Measurements from ENCODE around the gene MEGF11. TPM values are rescaled to one million over a fixed set of nuclear protein-coding genes. Genes with fewer than 3 reads are reported as not detected.

Gene MEGF11
- total RNA-seq, 1 experiment from 2014 or later, result not detected

DNA sequence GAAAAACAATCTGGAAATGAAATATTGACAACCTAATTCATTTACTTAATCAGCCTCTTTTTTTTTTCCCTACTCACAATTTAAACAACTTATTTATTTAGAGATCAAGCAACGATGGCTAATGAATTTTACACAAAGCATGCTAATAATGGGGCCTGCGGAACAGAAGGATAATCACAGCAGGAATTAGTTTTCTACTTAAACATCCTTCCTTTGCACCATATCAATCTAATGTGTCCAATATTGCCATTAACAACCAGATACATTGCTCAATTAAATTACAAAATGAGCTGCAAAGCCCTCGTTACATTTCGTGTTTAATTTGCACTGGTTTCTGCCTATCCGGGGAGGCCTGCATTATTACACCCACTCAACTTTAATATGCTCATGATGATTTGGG, 285.0 kb downstream of the MEGF11 start:
- ChIA-PET CTCF (no interaction called here), POLR2A (ENCODE audit: unreplicated experiment) (no interaction called here)
- Histone ChIP-seq H3K4me3 (ENCODE audit: low read length) (no peak overlapping the region), H3F3A (ENCODE audit: low read length, unreplicated experiment) (no peaks in the 10 kb centered on the region), H3K79me2 (ENCODE audit: low read length) (no peaks in the 10 kb centered on the region), H3K27ac (ENCODE audit: low read length) (no peak overlapping the region), H3K9me2 (replicated peaks; ENCODE audit: low read length) (no peaks in the 10 kb centered on the region), H3K27me3 (ENCODE audit: low read length) (peaks cover 33% of the 10 kb centered on the region), H3K4me1 (ENCODE audit: insufficient read depth, low read length) (no peaks in the 10 kb centered on the region), H3K36me3 (ENCODE audit: low read depth, low read length) (no peaks in the 10 kb centered on the region), H3K4me2 (ENCODE audit: low read length) (no peak overlapping the region), H3K9ac (ENCODE audit: low read length) (no peak overlapping the region), H2AFZ (ENCODE audit: low read length) (no peak overlapping the region), H3K9me3 (ENCODE audit: low read length) (no peaks in the 10 kb centered on the region), H4K20me1 (ENCODE audit: low read length) (no peaks in the 10 kb centered on the region)
- no TSS peak for BruUV-seq (replicated peaks)
- intact Hi-C loops (cut with micrococcal nuclease), result no loop called here
- no peak for ATAC-seq
- no peak for DNase-seq
- no peak for TF ChIP-seq EZH2 (IDR thresholded peaks at IDR 0.05; ENCODE audit: low read length, unreplicated experiment)
- no peak for TF ChIP-seq CTCF (conservative IDR thresholded peaks at IDR 0.05; ENCODE audit: low read depth, low read length)
- TF ChIP-seq EZH2phosphoT487 (IDR thresholded peaks at IDR 0.05; ENCODE audit: borderline replicate concordance, low read length), result no peak

DNA sequence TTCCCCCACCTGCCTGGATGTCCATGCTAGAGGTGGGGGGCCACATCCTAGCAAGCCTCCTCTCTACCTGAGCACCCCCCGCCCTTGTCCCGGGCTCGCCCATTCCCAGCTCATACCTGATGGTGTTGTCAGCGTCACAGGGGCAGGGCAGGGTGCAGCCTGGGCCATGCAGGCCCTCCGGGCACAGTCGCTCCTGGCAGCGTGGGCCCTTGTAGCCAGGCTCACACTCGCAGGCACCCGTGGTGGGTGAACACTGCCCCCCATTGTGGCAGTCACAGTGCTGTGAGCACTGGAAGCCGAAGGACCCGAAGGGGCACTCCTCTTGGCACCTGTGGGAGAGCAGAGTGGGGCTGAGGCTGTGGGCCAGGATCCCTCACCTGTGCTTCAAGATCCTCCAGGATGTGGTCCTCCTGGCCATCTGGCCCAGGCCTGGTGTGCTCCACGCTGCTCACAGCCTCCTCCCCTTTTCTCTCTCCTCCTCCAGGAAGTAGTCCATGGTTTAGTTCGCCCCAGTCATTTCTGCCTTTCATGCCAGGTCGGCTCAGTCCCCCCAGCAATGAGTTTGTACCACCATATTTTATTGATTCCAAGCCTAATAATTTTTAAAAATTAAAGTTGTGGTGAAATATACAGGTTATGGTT, 288.6 kb downstream of the MEGF11 start:
- CTCF ChIA-PET, result no interaction called here
- Histone ChIP-seq H3K4me2 (ENCODE audit: low read length) (no peak overlapping the region), H3K9me3 (ENCODE audit: low read length) (no peaks in the 10 kb centered on the region), H3K9me2 (replicated peaks; ENCODE audit: low read length) (no peaks in the 10 kb centered on the region), H4K20me1 (ENCODE audit: low read length) (no peaks in the 10 kb centered on the region), H3K27me3 (ENCODE audit: low read length) (peaks cover 29% of the 10 kb centered on the region), H3K4me3 (ENCODE audit: low read length) (no peak overlapping the region), H2AFZ (ENCODE audit: low read length) (no peak overlapping the region), H3K27ac (ENCODE audit: low read length) (no peak overlapping the region), H3F3A (ENCODE audit: low read length, unreplicated experiment) (no peaks in the 10 kb centered on the region), H3K79me2 (ENCODE audit: low read length) (no peaks in the 10 kb centered on the region), H3K4me1 (ENCODE audit: insufficient read depth, low read length) (no peaks in the 10 kb centered on the region), H3K9ac (ENCODE audit: low read length) (no peak overlapping the region), H3K36me3 (ENCODE audit: low read depth, low read length) (no peaks in the 10 kb centered on the region)
- POLR2A ChIA-PET (ENCODE audit: unreplicated experiment), result no interaction called here
- BruUV-seq (replicated peaks), result no TSS peak
- ATAC-seq (no peak), DNase-seq (no peak)
- TF ChIP-seq CTCF (conservative IDR thresholded peaks at IDR 0.05; ENCODE audit: low read depth, low read length) (no peak), EZH2 (IDR thresholded peaks at IDR 0.05; ENCODE audit: low read length, unreplicated experiment) (no peak), EZH2phosphoT487 (IDR thresholded peaks at IDR 0.05; ENCODE audit: borderline replicate concordance, low read length) (no peak)
- intact Hi-C loops (cut with micrococcal nuclease), result no loop called here

DNA sequence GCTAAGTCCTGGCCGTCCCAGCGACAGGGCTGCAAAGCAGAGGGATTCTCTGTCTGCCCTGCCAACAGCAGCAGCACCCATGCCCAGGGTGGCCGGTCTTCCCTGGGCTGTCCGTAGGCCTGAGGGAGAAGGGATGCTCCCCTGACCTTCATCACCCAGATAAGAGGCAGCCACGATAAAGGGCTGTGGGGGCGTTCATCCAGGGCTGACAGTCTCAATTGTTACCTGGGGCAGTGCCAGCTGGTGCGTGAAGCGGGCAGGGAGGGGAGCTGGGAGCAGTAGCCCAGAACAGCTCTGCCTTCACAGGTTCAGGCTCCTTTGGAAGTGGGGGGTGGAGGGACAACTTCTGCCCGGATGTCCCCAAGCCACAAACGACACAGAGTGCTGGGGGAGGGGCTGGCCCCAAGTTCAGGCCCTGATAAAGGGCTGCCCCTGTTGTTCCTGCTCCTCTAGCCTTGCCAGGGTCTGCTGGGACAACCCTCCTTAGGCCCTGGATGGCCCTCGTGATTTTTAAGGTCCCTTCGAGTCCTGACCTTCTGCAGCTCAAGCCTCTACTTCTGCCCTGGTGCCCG, 289.6 kb downstream of the MEGF11 start:
- ATAC-seq, result no peak

More for the DNA sequence above, 289.6 kb downstream of the MEGF11 start:
- Histone ChIP-seq H3K36me3 (ENCODE audit: low read depth, low read length) (no peaks in the 10 kb centered on the region), H3K9ac (ENCODE audit: low read length) (no peak overlapping the region), H3K4me1 (ENCODE audit: insufficient read depth, low read length) (no peaks in the 10 kb centered on the region), H3F3A (ENCODE audit: low read length, unreplicated experiment) (no peaks in the 10 kb centered on the region), H3K79me2 (ENCODE audit: low read length) (no peaks in the 10 kb centered on the region), H2AFZ (ENCODE audit: low read length) (no peak overlapping the region), H3K27ac (ENCODE audit: low read length) (no peak overlapping the region), H3K9me3 (ENCODE audit: low read length) (no peaks in the 10 kb centered on the region), H3K9me2 (replicated peaks; ENCODE audit: low read length) (no peaks in the 10 kb centered on the region), H4K20me1 (ENCODE audit: low read length) (no peaks in the 10 kb centered on the region), H3K4me2 (ENCODE audit: low read length) (no peak overlapping the region), H3K4me3 (ENCODE audit: low read length) (no peak overlapping the region), H3K27me3 (ENCODE audit: low read length) (peaks cover 20% of the 10 kb centered on the region; the same call in 1 of the 2 replicates)
- intact Hi-C loops (cut with micrococcal nuclease), result no loop called here
- DNase-seq, result no peak
- ChIA-PET CTCF (no interaction called here), POLR2A (ENCODE audit: unreplicated experiment) (interaction anchor here (0.5 kb wide), 1 partner anchor 1838 kb away, joined by 3 read pairs; no protein-coding TSS in a partner anchor)
- no TSS peak for BruUV-seq (replicated peaks)
- TF ChIP-seq EZH2phosphoT487 (IDR thresholded peaks at IDR 0.05; ENCODE audit: borderline replicate concordance, low read length), result no peak
- no peak for TF ChIP-seq EZH2 (IDR thresholded peaks at IDR 0.05; ENCODE audit: low read length, unreplicated experiment)
- no peak for TF ChIP-seq CTCF (conservative IDR thresholded peaks at IDR 0.05; ENCODE audit: low read depth, low read length)
